Measurements from ENCODE around the gene ZFP36. TPM values are rescaled to one million over a fixed set of nuclear protein-coding genes. Genes with fewer than 3 reads are reported as not detected.
A peak's percentile ranks its signal among the peaks of the same experiment; 100 is the strongest.

The ZFP36 gene
- polyA plus RNA-seq, 3 donors: 15.4 to 59.7 (median 26.1) TPM

GRCh38 chr19:39403331-39404312 lies 3.0 kb upstream of the ZFP36 start:
- DNase-seq (ENCODE audit: low read depth in 3 of 3, low spot score in 2 of 3): peak in 2 of 3 donors; percentile 82 to 83

GRCh38 chr19:39405261-39405957 lies 1.2 kb upstream of the ZFP36 start:
- no peak for DNase-seq (ENCODE audit: low read depth in 3 of 3, low spot score in 2 of 3)

- DNase-seq (ENCODE audit: low read depth in 3 of 3, low spot score in 2 of 3): no peak
Measured at GRCh38 chr19:39405958-39406655, 540 bp upstream of the ZFP36 start.

GRCh38 chr19:39407410-39407659 lies 688 bp downstream of the ZFP36 start:
- no peak for DNase-seq (ENCODE audit: low read depth in 3 of 3, low spot score in 2 of 3)

- no peak for DNase-seq (ENCODE audit: low read depth in 3 of 3, low spot score in 2 of 3)
Measured at GRCh38 chr19:39407660-39408391, 1.2 kb downstream of the ZFP36 start.

- no peak for DNase-seq (ENCODE audit: low read depth in 3 of 3, low spot score in 2 of 3)
Measured at GRCh38 chr19:39408392-39409207, 2.0 kb downstream of the ZFP36 start.

- no peak for DNase-seq (ENCODE audit: low read depth in 3 of 3, low spot score in 2 of 3)
Measured at GRCh38 chr19:39409208-39410016, 2.8 kb downstream of the ZFP36 start.

- no peak for DNase-seq (ENCODE audit: low read depth in 3 of 3, low spot score in 2 of 3)
Measured at GRCh38 chr19:39410017-39410830, 3.6 kb downstream of the ZFP36 start.

GRCh38 chr19:39410831-39411080 lies 4.1 kb downstream of the ZFP36 start:
- no peak for DNase-seq (ENCODE audit: low read depth in 3 of 3, low spot score in 2 of 3)

- no peak for DNase-seq (ENCODE audit: low read depth in 3 of 3, low spot score in 2 of 3)
Measured at GRCh38 chr19:39411081-39411831, 4.6 kb downstream of the ZFP36 start.

- peak in 2 of 3 donors; percentile 83 to 85 for DNase-seq (ENCODE audit: low read depth in 3 of 3, low spot score in 2 of 3)
Measured at GRCh38 chr19:39411832-39412099, 5.1 kb downstream of the ZFP36 start.

- peak; percentile 98 to 99 (median 98) for DNase-seq (ENCODE audit: low read depth in 3 of 3, low spot score in 2 of 3)
Measured at GRCh38 chr19:39412100-39412866, 5.6 kb downstream of the ZFP36 start, which contains the start of gene PLEKHG2. Gene PLEKHG2 (plus strand): TSS chr19:39412669. CDS start chr19:39414087, 1,418 bp downstream.

- DNase-seq (ENCODE audit: low read depth in 3 of 3, low spot score in 2 of 3): no peak
Measured at GRCh38 chr19:39412867-39413271, 6.2 kb downstream of the ZFP36 start.

GRCh38 chr19:39413272-39413910 lies 6.7 kb downstream of the ZFP36 start:
- DNase-seq (ENCODE audit: low read depth in 3 of 3, low spot score in 2 of 3): no peak

- DNase-seq (ENCODE audit: low read depth in 3 of 3, low spot score in 2 of 3): no peak
Measured at GRCh38 chr19:39413911-39414608, 7.4 kb downstream of the ZFP36 start.
